Stimulated activated naive B cell treated with anti-CD40 and anti-IgM and Interleukin-4, amounts not matched to agents 10 μg/mL and 1 μg/mL and 100 μg/mL, for 72 hours (primary cell): Measurements from ENCODE around the gene MMP2.

Source experiments
- ATAC-seq, 2 donors: fragments of 150-1000 bp; cut with Tn5 transposase; replicated peaks; 2 replicates each; pipeline ENCODE4 v1.10.0; 2021; ENCODE audit warnings: moderate library complexity in 1 of 2
- DNase-seq: peaks from one replicate; pipeline ENCODE4 v3.0.0; 2021
- H3K27ac Mint-ChIP-seq: one replicate; pipeline ENCODE4 v1.8.0; 2022; ENCODE audit warnings: mild to moderate bottlenecking, mixed read lengths
- H3K27me3 Mint-ChIP-seq, 2 donors: one replicate each; pipeline ENCODE4 v1.8.0; 2022; ENCODE audit warnings: mixed read lengths in 2 of 2
- H3K36me3 Mint-ChIP-seq, 2 donors: one replicate each; pipeline ENCODE4 v1.8.0; 2022; ENCODE audit warnings: mixed read lengths in 2 of 2, mild to moderate bottlenecking in 1 of 2
- H3K4me1 Mint-ChIP-seq, 2 donors: one replicate each; pipeline ENCODE4 v1.8.0; 2022; ENCODE audit warnings: mixed read lengths in 2 of 2, mild to moderate bottlenecking in 1 of 2
- H3K4me3 Mint-ChIP-seq, 2 donors: one replicate each; pipeline ENCODE4 v1.8.0; 2022; ENCODE audit warnings: mild to moderate bottlenecking in 2 of 2, mixed read lengths in 2 of 2, moderate library complexity in 1 of 2
- H3K9me3 Mint-ChIP-seq, 2 donors: one replicate each; pipeline ENCODE4 v1.8.0; 2022; ENCODE audit warnings: mixed read lengths in 2 of 2, mild to moderate bottlenecking in 1 of 2

The MMP2 gene

GRCh38 chr16:55506708-55507107 is 27.7 kb downstream of the MMP2 start:
- no peak for DNase-seq
- ATAC-seq: no peak
- H3K4me3 Mint-ChIP-seq: no peak overlapping the region
- H3K4me1 Mint-ChIP-seq: peaks cover 7 to 17% of the 10 kb centered on the region in 2 donors
- peaks cover 0 to under 1% of the 10 kb centered on the region in 2 donors for H3K9me3 Mint-ChIP-seq
- H3K27ac Mint-ChIP-seq: no peak overlapping the region
- H3K36me3 Mint-ChIP-seq: no peaks in the 10 kb centered on the region
- H3K27me3 Mint-ChIP-seq: peaks cover 17 to 31% of the 10 kb centered on the region in 2 donors

GRCh38 chr16:55508271-55508921 is 29.4 kb downstream of the MMP2 start:
- Mint-ChIP-seq H3K9me3 (peaks cover 0 to 10% of the 10 kb centered on the region in 2 donors), H3K4me1 (peaks cover 7 to 17% of the 10 kb centered on the region in 2 donors), H3K27ac (no peak overlapping the region), H3K4me3 (peak overlapping the region; percentile 70 to 89), H3K36me3 (no peaks in the 10 kb centered on the region), H3K27me3 (peaks cover 17 to 31% of the 10 kb centered on the region in 2 donors)
- no peak for ATAC-seq
- no peak for DNase-seq

- Mint-ChIP-seq H3K36me3 (no peaks in the 10 kb centered on the region), H3K27me3 (peaks cover 17 to 31% of the 10 kb centered on the region in 2 donors), H3K27ac (peak within 1 kb of the TSS; percentile 5), H3K9me3 (peaks cover 0 to 10% of the 10 kb centered on the region in 2 donors), H3K4me1 (peaks cover 7 to 17% of the 10 kb centered on the region in 2 donors), H3K4me3 (peak within 1 kb of the TSS; percentile 70 to 89)
- ATAC-seq: peak; percentile 96 to 97
- peak; percentile 49 for DNase-seq
Measured at GRCh38 chr16:55508941-55509931, 30.2 kb downstream of the MMP2 start, which contains the start of gene LPCAT2. Gene LPCAT2, plus strand, starts transcription at chr16:55509072. Its CDS starts 110 bp downstream, at chr16:55509182.

- Mint-ChIP-seq H3K27ac (no peak overlapping the region), H3K27me3 (peaks cover 17 to 31% of the 10 kb centered on the region in 2 donors)
Measured at GRCh38 chr16:55510185-55510805, 31.3 kb downstream of the MMP2 start.

GRCh38 chr16:55512941-55513340 is 33.9 kb downstream of the MMP2 start:
- Mint-ChIP-seq H3K4me1 (peaks cover 7 to 17% of the 10 kb centered on the region in 2 donors), H3K27me3 (peaks cover 17 to 19% of the 10 kb centered on the region in 2 donors)
- no peak for DNase-seq

More at GRCh38 chr16:55510185-55510805, 31.3 kb downstream of the MMP2 start:
- H3K9me3 Mint-ChIP-seq: peaks cover 0 to 10% of the 10 kb centered on the region in 2 donors
- peaks cover 7 to 17% of the 10 kb centered on the region in 2 donors for H3K4me1 Mint-ChIP-seq
- DNase-seq (no peak), ATAC-seq (no peak)
- no peak overlapping the region for H3K4me3 Mint-ChIP-seq
- no peaks in the 10 kb centered on the region for H3K36me3 Mint-ChIP-seq

GRCh38 chr16:55513616-55514015 is 34.6 kb downstream of the MMP2 start:
- H3K27ac Mint-ChIP-seq: no peak overlapping the region
- H3K4me3 Mint-ChIP-seq: no peak overlapping the region
- H3K27me3 Mint-ChIP-seq: peaks cover 14 to 15% of the 10 kb centered on the region in 2 donors
- ATAC-seq: no peak
- peaks cover 0 to 10% of the 10 kb centered on the region in 2 donors for H3K9me3 Mint-ChIP-seq
- H3K36me3 Mint-ChIP-seq: no peaks in the 10 kb centered on the region
- DNase-seq: no peak
- peaks cover 7 to 15% of the 10 kb centered on the region in 2 donors for H3K4me1 Mint-ChIP-seq

More at GRCh38 chr16:55512941-55513340, 33.9 kb downstream of the MMP2 start:
- ATAC-seq: no peak
- Mint-ChIP-seq H3K27ac (no peak overlapping the region), H3K9me3 (peaks cover 0 to 10% of the 10 kb centered on the region in 2 donors), H3K36me3 (no peaks in the 10 kb centered on the region), H3K4me3 (no peak overlapping the region)

- Mint-ChIP-seq H3K4me3 (no peak overlapping the region), H3K27ac (no peak overlapping the region), H3K27me3 (no peaks in the 10 kb centered on the region), H3K4me1 (no peaks in the 10 kb centered on the region), H3K9me3 (peaks cover 0 to 10% of the 10 kb centered on the region in 2 donors), H3K36me3 (no peaks in the 10 kb centered on the region)
- ATAC-seq (no peak), DNase-seq (no peak)
Measured at GRCh38 chr16:55515111-55515510, 36.1 kb downstream of the MMP2 start.

- Mint-ChIP-seq H3K27ac (no peak overlapping the region), H3K36me3 (no peaks in the 10 kb centered on the region), H3K27me3 (no peaks in the 10 kb centered on the region), H3K4me1 (no peaks in the 10 kb centered on the region), H3K4me3 (no peak overlapping the region), H3K9me3 (peaks cover 6 to 9% of the 10 kb centered on the region in 2 donors)
- no peak for ATAC-seq
- no peak for DNase-seq
Measured at GRCh38 chr16:55521792-55522191, 42.8 kb downstream of the MMP2 start.

GRCh38 chr16:55526441-55526840 is 47.4 kb downstream of the MMP2 start:
- Mint-ChIP-seq H3K27ac (no peak overlapping the region), H3K4me1 (no peaks in the 10 kb centered on the region), H3K27me3 (no peaks in the 10 kb centered on the region), H3K4me3 (no peak overlapping the region), H3K9me3 (peaks cover 6 to 9% of the 10 kb centered on the region in 2 donors), H3K36me3 (no peaks in the 10 kb centered on the region)
- ATAC-seq: no peak
- DNase-seq: no peak

GRCh38 chr16:55527885-55528284 is 48.9 kb downstream of the MMP2 start:
- no peak for ATAC-seq
- H3K27ac Mint-ChIP-seq: no peak overlapping the region
- H3K4me1 Mint-ChIP-seq: no peaks in the 10 kb centered on the region
- no peaks in the 10 kb centered on the region for H3K9me3 Mint-ChIP-seq
- H3K27me3 Mint-ChIP-seq: no peaks in the 10 kb centered on the region
- DNase-seq: no peak
- H3K36me3 Mint-ChIP-seq: no peaks in the 10 kb centered on the region
- H3K4me3 Mint-ChIP-seq: no peak overlapping the region

- ATAC-seq (no peak), DNase-seq (no peak)
- H3K9me3 Mint-ChIP-seq: no peaks in the 10 kb centered on the region
Measured at GRCh38 chr16:55529018-55529417, 50.0 kb downstream of the MMP2 start.

GRCh38 chr16:55530316-55530856 is 51.4 kb downstream of the MMP2 start:
- Mint-ChIP-seq H3K27me3 (no peaks in the 10 kb centered on the region), H3K36me3 (no peaks in the 10 kb centered on the region), H3K4me3 (no peak overlapping the region), H3K4me1 (no peaks in the 10 kb centered on the region), H3K9me3 (no peaks in the 10 kb centered on the region), H3K27ac (no peak overlapping the region)
- DNase-seq: no peak
- no peak for ATAC-seq

More at GRCh38 chr16:55529018-55529417, 50.0 kb downstream of the MMP2 start:
- no peak overlapping the region for H3K4me3 Mint-ChIP-seq
- H3K36me3 Mint-ChIP-seq: no peaks in the 10 kb centered on the region
- no peaks in the 10 kb centered on the region for H3K4me1 Mint-ChIP-seq
- no peak overlapping the region for H3K27ac Mint-ChIP-seq
- H3K27me3 Mint-ChIP-seq: no peaks in the 10 kb centered on the region

- ATAC-seq: no peak
- no peaks in the 10 kb centered on the region for H3K9me3 Mint-ChIP-seq
- H3K36me3 Mint-ChIP-seq: no peaks in the 10 kb centered on the region
- no peak for DNase-seq
- no peaks in the 10 kb centered on the region for H3K4me1 Mint-ChIP-seq
- no peak overlapping the region for H3K27ac Mint-ChIP-seq
- H3K27me3 Mint-ChIP-seq: no peaks in the 10 kb centered on the region
- no peak overlapping the region for H3K4me3 Mint-ChIP-seq
Measured at GRCh38 chr16:55532227-55532626, 53.2 kb downstream of the MMP2 start.

- no peaks in the 10 kb centered on the region for H3K4me1 Mint-ChIP-seq
- H3K36me3 Mint-ChIP-seq: no peaks in the 10 kb centered on the region
- ATAC-seq (no peak), DNase-seq (no peak)
- no peak overlapping the region for H3K27ac Mint-ChIP-seq
- H3K9me3 Mint-ChIP-seq: no peaks in the 10 kb centered on the region
- H3K27me3 Mint-ChIP-seq: no peaks in the 10 kb centered on the region
- H3K4me3 Mint-ChIP-seq: no peak overlapping the region
Measured at GRCh38 chr16:55534756-55535155, 55.8 kb downstream of the MMP2 start.
